Endothelial cell of umbilical vein (primary cell): Measurements from ENCODE around the gene RPRD2.

Experiments used
- EZH2 ChIP-seq: IDR thresholded peaks from 2 replicates; pipeline ENCODE4 v1.6.1; 2012; ENCODE audit warnings: borderline replicate concordance, low read depth, mild to moderate bottlenecking, moderate library complexity, low read length, inconsistent platforms; ENCODE audit not compliant: severe bottlenecking
- POLR2A ChIP-seq: IDR thresholded peaks from 2 replicates; pipeline ENCODE4 v1.6.1; 2012; ENCODE audit warnings: low read depth, mild to moderate bottlenecking, control low read depth, low read length
- POLR2AphosphoS5 ChIP-seq: IDR thresholded peaks from 2 replicates; pipeline ENCODE4 v1.6.1; 2012; ENCODE audit warnings: low read depth, mild to moderate bottlenecking, control low read depth, low read length, moderate library complexity; ENCODE audit not compliant: insufficient read depth
- TF ChIP-seq, protein P1 (sequence below), 2 donors: IDR thresholded peaks; 1 replicate in 1 of 2; 2 replicates in 1 of 2; pipeline ENCODE4 v1.5.1; 2011; ENCODE audit warnings: low read length in 2 of 2, mild to moderate bottlenecking in 2 of 2, moderate library complexity in 2 of 2, control low read depth in 1 of 2, inconsistent platforms in 1 of 2, low read depth in 1 of 2; ENCODE audit not compliant: insufficient read depth in 1 of 2; ENCODE audit errors: extremely low read depth in 1 of 2
- TF ChIP-seq, protein P2 (sequence below): IDR thresholded peaks from 2 replicates; pipeline ENCODE4 v1.6.1; 2011; ENCODE audit not compliant: insufficient read depth, insufficient read length

DNA sequence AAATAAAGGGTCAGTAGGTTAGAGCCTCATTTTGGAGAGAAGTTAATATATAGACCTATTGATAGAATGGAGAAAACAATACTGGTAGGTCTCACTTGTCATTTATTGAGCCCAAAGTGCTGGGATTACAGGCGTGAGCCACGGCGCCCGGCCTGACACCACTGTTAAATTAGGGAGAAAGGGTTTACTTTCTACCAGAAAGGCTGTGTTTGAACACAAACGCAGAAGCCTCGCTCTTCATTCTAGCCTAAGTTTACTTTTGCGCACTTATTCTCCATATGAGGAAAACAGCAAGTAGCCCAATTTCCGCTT, 43.3 kb upstream of the RPRD2 start:
- TF ChIP-seq, protein P1, sequence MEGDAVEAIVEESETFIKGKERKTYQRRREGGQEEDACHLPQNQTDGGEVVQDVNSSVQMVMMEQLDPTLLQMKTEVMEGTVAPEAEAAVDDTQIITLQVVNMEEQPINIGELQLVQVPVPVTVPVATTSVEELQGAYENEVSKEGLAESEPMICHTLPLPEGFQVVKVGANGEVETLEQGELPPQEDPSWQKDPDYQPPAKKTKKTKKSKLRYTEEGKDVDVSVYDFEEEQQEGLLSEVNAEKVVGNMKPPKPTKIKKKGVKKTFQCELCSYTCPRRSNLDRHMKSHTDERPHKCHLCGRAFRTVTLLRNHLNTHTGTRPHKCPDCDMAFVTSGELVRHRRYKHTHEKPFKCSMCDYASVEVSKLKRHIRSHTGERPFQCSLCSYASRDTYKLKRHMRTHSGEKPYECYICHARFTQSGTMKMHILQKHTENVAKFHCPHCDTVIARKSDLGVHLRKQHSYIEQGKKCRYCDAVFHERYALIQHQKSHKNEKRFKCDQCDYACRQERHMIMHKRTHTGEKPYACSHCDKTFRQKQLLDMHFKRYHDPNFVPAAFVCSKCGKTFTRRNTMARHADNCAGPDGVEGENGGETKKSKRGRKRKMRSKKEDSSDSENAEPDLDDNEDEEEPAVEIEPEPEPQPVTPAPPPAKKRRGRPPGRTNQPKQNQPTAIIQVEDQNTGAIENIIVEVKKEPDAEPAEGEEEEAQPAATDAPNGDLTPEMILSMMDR (IDR thresholded peaks at IDR 0.05; ENCODE audit: extremely low read depth in 1 of 2, insufficient read depth in 1 of 2, low read depth in 1 of 2, low read length in 2 of 2) = no peak
- TF ChIP-seq POLR2A (no peak), POLR2AphosphoS5 (no peak), EZH2 (no peak)
- TF ChIP-seq, protein P2, sequence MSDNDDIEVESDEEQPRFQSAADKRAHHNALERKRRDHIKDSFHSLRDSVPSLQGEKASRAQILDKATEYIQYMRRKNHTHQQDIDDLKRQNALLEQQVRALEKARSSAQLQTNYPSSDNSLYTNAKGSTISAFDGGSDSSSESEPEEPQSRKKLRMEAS = no peak
